Lower lobe of right lung (tissue), 2 donors: ENCODE measurements around the gene AFAP1. TPM values are rescaled to one million over a fixed set of nuclear protein-coding genes. Genes with fewer than 3 reads are reported as not detected.

Source experiments
- ATAC-seq, 2 donors: fragments of 200-7000 bp; cut with Tn5 transposase; one replicate each; pipeline ENCODE4 v1.9.1; 2020 to 2022; ENCODE audit warnings: mild to moderate bottlenecking in 2 of 2, moderate library complexity in 2 of 2
- DNase-seq: peaks from one replicate; pipeline ENCODE4 v3.0.0-alpha.2; 2020
- H3K27ac ChIP-seq: fragments of 200-600 bp; one replicate; pipeline ENCODE4 v1.8.0; 2022
- H3K27me3 ChIP-seq: fragments of 200-600 bp; one replicate; pipeline ENCODE4 v1.8.0; 2022; ENCODE audit warnings: low read depth
- H3K36me3 ChIP-seq: fragments of 200-600 bp; one replicate; pipeline ENCODE4 v1.8.0; 2022; ENCODE audit warnings: mild to moderate bottlenecking
- H3K4me1 ChIP-seq: fragments of 200-600 bp; one replicate; pipeline ENCODE4 v1.8.0; 2022
- H3K4me3 ChIP-seq: fragments of 200-600 bp; one replicate; pipeline ENCODE4 v1.8.0; 2022; ENCODE audit warnings: mild to moderate bottlenecking
- H3K9me3 ChIP-seq: fragments of 200-600 bp; one replicate; pipeline ENCODE4 v1.8.0; 2022
- CTCF ChIP-seq: fragments of 200-600 bp; IDR thresholded peaks from one replicate; pipeline ENCODE4 v1.8.0; 2022; ENCODE audit warnings: antibody characterized with exemption, mild to moderate bottlenecking
- intact Hi-C: fragments of 100-400 bp; cut with DNase I; formaldehyde crosslinking; loops from one replicate; pipeline ENCODE4 v1.11.0; 2022
- total RNA-seq: library from RNA; stranded (reverse); fragmentation: NEBNext Ultra II Directional; extraction: Animal tissue kit (Norgen Biotek cat#: 25700); gene quantifications from one replicate; pipeline ENCODE4 v1.2.1, GENCODE V29; 2021
- donor health status: DM: no; HTN: yes; CAD: no; lungs with severe emphysema.

Gene AFAP1
- total RNA-seq, 1 donor from 2014 or later, result 21.0 TPM

- no peaks in the 10 kb centered on the region for H3K9me3 ChIP-seq
- intact Hi-C loops, result no loop called here
- ATAC-seq (no peak), DNase-seq (no peak)
- H3K27ac ChIP-seq, result no peak overlapping the region
- no peak for TF ChIP-seq CTCF
- peaks cover 6% of the 10 kb centered on the region for H3K4me1 ChIP-seq
- no peak overlapping the region for H3K4me3 ChIP-seq
- no peaks in the 10 kb centered on the region for H3K27me3 ChIP-seq
- no peaks in the 10 kb centered on the region for H3K36me3 ChIP-seq
Measured at GRCh38 chr4:7943211-7943610, 3.5 kb upstream of the AFAP1 start.

GRCh38 chr4:7941965-7942496 is 2.4 kb upstream of the AFAP1 start:
- Histone ChIP-seq H3K4me1 (peaks cover 17% of the 10 kb centered on the region), H3K36me3 (no peaks in the 10 kb centered on the region), H3K27ac (no peak overlapping the region), H3K4me3 (no peak overlapping the region), H3K27me3 (no peaks in the 10 kb centered on the region), H3K9me3 (no peaks in the 10 kb centered on the region)
- intact Hi-C loops, result no loop called here
- no peak for TF ChIP-seq CTCF
- ATAC-seq (no peak), DNase-seq (no peak)

- TF ChIP-seq CTCF, result no peak
- Histone ChIP-seq H3K4me3 (no peak overlapping the region), H3K9me3 (no peaks in the 10 kb centered on the region), H3K27me3 (no peaks in the 10 kb centered on the region), H3K4me1 (peaks cover 24% of the 10 kb centered on the region), H3K27ac (no peak overlapping the region), H3K36me3 (no peaks in the 10 kb centered on the region)
- intact Hi-C loops, result no loop called here
- peak in 1 of 2 donors; percentile 6 for ATAC-seq
- DNase-seq, result no peak
Measured at GRCh38 chr4:7941111-7941964, 1.7 kb upstream of the AFAP1 start.

DNA sequence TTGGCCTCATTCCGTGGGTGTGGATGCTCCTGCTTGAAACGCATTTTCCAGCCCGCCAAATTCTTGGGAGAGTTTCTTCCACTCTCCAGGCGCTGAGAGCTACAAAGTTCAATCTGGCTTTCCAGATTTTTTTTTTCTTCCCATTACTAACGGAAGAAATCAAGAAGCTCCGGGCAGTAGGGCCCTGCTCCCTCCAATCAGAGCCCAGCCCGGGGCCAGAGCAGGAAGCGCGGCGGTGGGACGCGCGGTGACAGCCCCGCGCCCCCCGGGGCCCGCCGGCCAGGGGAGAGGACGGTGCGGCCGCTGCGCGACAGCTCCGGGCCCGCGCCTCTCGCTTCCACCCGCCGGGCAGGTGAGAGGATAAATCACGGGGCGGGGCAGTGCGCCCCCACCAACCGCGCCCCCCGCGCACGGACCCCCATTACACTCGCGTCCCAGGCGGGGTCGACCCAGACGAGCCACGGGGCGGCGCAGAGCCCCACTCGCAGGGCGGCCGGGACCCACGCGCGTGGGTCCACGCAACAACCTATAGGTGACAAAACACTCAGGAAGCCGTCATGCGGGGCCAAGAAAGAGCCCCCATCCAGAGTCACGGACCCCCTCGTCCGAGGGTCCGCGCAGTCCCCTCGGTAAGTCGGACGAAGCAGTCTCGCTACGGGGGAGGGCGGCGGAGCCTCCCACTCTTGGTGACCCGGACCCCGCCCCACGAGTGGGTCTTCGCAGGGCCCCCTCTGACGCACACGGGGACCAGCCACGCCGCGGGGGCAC is 868 bp downstream of the AFAP1 start:
- intact Hi-C loops, result no loop called here
- TF ChIP-seq CTCF, result no peak
- Histone ChIP-seq H3K9me3 (no peaks in the 10 kb centered on the region), H3K4me1 (peaks cover 27% of the 10 kb centered on the region), H3K4me3 (peak overlapping the region; percentile 82), H3K36me3 (no peaks in the 10 kb centered on the region), H3K27me3 (no peaks in the 10 kb centered on the region), H3K27ac (peak overlapping the region; percentile 93)
- DNase-seq (peak; percentile 56), ATAC-seq (peak; percentile 51 to 52)

- ATAC-seq, result no peak
- no peaks in the 10 kb centered on the region for H3K9me3 ChIP-seq
- no peaks in the 10 kb centered on the region for H3K27me3 ChIP-seq
- DNase-seq, result no peak
- intact Hi-C loops, result no loop called here
- H3K36me3 ChIP-seq, result no peaks in the 10 kb centered on the region
- peak overlapping the region; percentile 93 for H3K27ac ChIP-seq
- H3K4me1 ChIP-seq, result peaks cover 27% of the 10 kb centered on the region
- peak overlapping the region; percentile 82 for H3K4me3 ChIP-seq
- no peak for TF ChIP-seq CTCF
Measured at GRCh38 chr4:7938266-7938608, 1.4 kb downstream of the AFAP1 start.
